HG02798 (cell line): ENCODE results near the gene NDC1.
"Not testable (repeated sequence)": the region's sequence is repeated elsewhere in the genome, so short reads cannot be mapped to it uniquely, and the experiment has no call there.

Experiments used
- ATAC-seq: cut with Tn5 transposase; IDR thresholded peaks from one replicate; pipeline ENCODE4 v1.9.1; 2021; ENCODE audit warnings: mild to moderate bottlenecking; ENCODE audit not compliant: unreplicated experiment, poor library complexity

NDC1 gene

GRCh38 chr1:53766831-53767405 lies 71.2 kb downstream of the NDC1 start:
- no peak for ATAC-seq

DNA sequence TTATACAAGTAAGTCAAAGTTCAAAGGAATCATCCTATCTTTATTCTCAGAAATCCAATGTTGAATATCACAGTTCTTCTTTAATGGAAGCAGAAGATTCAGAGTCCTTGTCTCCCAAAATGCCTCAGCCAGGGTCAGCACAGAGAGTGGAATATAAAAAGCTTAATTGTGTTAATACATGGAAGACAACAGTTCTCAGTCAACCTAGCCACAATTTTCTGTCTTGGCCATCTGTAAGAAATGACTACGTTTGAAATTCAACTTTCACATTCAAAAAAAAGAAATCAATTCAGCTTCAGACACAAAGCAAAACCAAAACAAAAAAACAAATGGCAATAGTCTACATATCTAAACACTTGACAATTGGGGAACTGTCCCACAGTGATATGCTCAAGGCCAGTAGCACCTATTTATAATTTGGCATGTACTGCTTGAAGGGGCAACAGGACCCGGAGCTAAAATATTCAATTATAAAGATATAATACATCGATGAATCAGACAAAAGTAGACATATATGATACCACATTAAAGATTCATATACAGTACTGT lies 71.8 kb downstream of the NDC1 start:
- no peak for ATAC-seq

DNA sequence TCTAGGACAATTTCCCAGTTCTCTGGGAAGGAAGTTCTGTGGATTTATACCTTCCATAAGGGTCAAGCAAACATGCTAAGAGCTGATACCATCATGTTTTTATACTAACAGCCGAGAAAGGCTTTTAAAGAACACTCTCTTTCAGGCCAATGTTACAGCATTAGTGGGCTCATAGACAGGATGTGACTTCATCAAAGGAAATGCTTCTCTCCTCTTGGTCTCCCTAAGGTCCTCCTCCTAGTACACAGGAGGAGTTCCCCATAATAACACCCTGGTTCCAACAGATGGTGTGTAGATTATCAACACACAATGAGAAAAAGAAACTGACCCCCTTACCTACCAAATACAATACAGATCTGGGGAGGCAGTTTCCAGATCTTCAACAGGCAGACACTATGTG lies 72.4 kb downstream of the NDC1 start:
- peak; percentile 35 for ATAC-seq

GRCh38 chr1:53763911-53764310 lies 74.2 kb downstream of the NDC1 start:
- no peak for ATAC-seq

GRCh38 chr1:53763461-53763860 lies 74.6 kb downstream of the NDC1 start:
- ATAC-seq: no peak

DNA sequence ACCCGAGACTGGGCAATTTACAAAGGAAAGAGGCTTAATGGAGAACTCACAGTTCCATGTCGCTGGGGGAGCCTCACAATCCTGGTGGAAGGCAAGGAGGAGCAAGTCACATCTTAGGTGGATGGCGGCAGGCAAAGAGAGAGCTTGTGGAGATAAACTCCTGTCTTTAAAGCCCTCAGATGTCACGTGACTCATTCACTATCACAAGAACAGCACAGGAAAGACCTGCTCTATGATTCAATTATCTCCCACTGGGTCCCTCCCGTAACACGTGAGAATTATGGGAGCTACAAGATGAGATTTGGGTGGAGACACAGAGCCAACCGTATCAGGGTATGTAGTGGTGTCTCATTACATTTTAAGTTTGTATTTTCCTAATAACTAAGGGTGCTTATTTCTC lies 77.6 kb downstream of the NDC1 start:
- ATAC-seq: not testable (repeated sequence)

DNA sequence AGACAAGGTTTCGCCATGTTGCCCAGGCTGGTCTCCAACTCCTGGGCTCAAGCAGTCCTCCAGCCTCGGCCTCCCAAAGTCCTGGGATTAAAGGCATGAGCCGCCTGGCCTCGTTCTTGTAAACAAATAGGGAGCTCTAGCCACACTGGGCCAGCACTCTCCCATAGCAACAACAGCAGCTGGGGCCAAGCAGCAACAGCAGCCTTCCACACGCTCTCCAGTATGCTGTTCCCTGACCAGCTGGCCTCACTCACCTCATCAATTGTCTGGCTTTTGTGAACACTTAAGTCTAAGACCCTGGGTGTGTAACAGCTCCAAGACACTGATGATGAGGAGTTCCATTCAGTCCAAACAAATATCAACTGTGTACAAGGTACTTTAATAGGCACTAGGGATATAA lies 82.2 kb downstream of the NDC1 start:
- no peak for ATAC-seq

GRCh38 chr1:53754484-53755312 lies 83.4 kb downstream of the NDC1 start:
- ATAC-seq: no peak

DNA sequence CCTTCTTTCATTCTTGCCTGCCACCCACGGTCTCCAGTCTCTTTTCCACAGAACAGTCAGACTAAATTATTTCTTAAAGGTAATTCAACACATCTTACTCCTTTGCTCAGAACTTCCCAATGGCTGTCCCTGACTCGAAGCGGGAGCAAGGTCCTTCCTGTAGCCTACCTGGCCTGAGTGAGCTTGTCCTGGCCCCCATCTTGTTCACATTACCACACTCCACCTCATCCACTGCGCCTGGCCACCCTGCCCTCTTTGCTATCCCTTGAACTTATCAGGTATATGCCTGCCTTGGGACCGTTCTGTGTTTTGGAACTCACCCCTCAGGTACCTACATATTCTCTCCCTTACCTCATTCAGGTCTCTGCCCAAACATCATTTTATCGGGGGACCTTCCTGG lies 85.8 kb downstream of the NDC1 start:
- ATAC-seq: no peak

GRCh38 chr1:53747841-53748240 lies 90.3 kb downstream of the NDC1 start:
- ATAC-seq: no peak

- ATAC-seq: no peak
These were observed 97.4 kb downstream of the NDC1 start for GRCh38 chr1:53740621-53741105.

- peak; percentile 98 for ATAC-seq
These were observed 98.9 kb downstream of the NDC1 start, which contains the start of gene GLIS1 for GRCh38 chr1:53739109-53739681. Gene GLIS1, minus strand, starts transcription at chr1:53739164. Its CDS starts 1,100 bp downstream, at chr1:53738064.

- ATAC-seq: no peak
These were observed 99.6 kb downstream of the NDC1 start for GRCh38 chr1:53738205-53739108.

- ATAC-seq: no peak
These were observed 100.4 kb downstream of the NDC1 start for GRCh38 chr1:53737648-53738204.

DNA sequence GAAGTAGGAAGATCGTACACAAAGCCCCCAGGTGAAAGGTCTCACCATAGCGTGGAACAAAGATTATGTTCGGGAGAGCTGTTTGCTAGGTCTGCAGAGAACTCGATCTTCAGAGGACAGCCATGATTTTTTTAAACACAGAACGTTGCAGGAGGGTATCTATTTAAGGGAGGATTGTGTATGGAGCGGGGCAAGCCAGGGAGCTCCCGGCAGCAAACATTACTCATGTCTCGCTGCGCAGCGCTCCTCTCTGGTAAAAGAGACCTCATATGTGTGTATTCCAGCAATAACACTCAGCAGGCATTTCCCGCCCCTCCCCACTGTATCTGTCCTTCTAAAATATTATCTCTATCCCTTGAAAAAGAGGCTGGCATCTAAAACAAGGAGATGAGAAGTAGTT lies 101.8 kb downstream of the NDC1 start:
- ATAC-seq: no peak

- ATAC-seq: no peak
These were observed 102.4 kb downstream of the NDC1 start for GRCh38 chr1:53735681-53736080.

DNA sequence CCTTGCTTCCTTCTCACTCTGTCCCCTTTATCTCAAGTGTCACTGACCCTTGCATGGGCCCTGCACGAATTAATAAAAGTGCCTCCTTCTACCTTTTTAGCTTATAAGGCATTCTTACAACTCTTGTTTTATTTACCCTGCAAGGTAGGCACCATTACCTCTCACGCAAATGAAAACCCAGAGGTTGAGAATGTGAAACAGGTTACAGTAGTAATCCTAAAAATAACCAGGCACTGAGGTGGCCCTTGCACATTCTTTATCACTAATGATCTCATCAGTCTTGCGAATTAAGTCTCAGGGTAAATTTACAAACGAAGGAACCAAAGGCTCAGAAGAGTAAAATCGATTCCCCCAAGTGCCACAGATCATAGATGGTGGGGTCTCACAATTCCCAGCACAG lies 102.8 kb downstream of the NDC1 start:
- ATAC-seq: no peak

- no peak for ATAC-seq
These were observed 103.4 kb downstream of the NDC1 start for GRCh38 chr1:53734650-53735211.

- no peak for ATAC-seq
These were observed 104.0 kb downstream of the NDC1 start for GRCh38 chr1:53733975-53734649.
